Measurements from ENCODE around the gene CRAMP1. TPM values are rescaled to one million over a fixed set of nuclear protein-coding genes. Genes with fewer than 3 reads are reported as not detected.

CRAMP1 gene
- total RNA-seq, 1 donor from 2014 or later, result 22.4 TPM

- ChIA-PET POLR2A (interaction anchor here (0.6 to 1.2 kb wide), 3 partner anchors 9 to 64 kb away, joined by 3 to 4 read pairs (median 3); partner anchors contain the start of genes EME2 and MRPS34), CTCF (no interaction called here)
- Mint-ChIP-seq H3K9me3 (no peaks in the 10 kb centered on the region), H3K27me3 (no peaks in the 10 kb centered on the region), H3K4me1 (peaks cover 63% of the 10 kb centered on the region), H3K27ac (no peak overlapping the region), H3K36me3 (ENCODE audit: low read depth) (peaks cover 34% of the 10 kb centered on the region), H3K4me3 (no peak overlapping the region)
- intact Hi-C loops (cut with micrococcal nuclease), result loop anchor here (5.0 kb wide), 2 partner anchors 96 to 286 kb away; partner anchors contain the start of genes CRAMP1, IFT140 and UQCC4
- no peak for DNase-seq
- no peak for ATAC-seq (ENCODE audit: low read depth)
- TF ChIP-seq, protein P1, sequence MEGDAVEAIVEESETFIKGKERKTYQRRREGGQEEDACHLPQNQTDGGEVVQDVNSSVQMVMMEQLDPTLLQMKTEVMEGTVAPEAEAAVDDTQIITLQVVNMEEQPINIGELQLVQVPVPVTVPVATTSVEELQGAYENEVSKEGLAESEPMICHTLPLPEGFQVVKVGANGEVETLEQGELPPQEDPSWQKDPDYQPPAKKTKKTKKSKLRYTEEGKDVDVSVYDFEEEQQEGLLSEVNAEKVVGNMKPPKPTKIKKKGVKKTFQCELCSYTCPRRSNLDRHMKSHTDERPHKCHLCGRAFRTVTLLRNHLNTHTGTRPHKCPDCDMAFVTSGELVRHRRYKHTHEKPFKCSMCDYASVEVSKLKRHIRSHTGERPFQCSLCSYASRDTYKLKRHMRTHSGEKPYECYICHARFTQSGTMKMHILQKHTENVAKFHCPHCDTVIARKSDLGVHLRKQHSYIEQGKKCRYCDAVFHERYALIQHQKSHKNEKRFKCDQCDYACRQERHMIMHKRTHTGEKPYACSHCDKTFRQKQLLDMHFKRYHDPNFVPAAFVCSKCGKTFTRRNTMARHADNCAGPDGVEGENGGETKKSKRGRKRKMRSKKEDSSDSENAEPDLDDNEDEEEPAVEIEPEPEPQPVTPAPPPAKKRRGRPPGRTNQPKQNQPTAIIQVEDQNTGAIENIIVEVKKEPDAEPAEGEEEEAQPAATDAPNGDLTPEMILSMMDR (IDR thresholded peaks at IDR 0.05), result no peak
These were observed 96.6 kb downstream of the CRAMP1 start for GRCh38 chr16:1708768-1709180.

DNA sequence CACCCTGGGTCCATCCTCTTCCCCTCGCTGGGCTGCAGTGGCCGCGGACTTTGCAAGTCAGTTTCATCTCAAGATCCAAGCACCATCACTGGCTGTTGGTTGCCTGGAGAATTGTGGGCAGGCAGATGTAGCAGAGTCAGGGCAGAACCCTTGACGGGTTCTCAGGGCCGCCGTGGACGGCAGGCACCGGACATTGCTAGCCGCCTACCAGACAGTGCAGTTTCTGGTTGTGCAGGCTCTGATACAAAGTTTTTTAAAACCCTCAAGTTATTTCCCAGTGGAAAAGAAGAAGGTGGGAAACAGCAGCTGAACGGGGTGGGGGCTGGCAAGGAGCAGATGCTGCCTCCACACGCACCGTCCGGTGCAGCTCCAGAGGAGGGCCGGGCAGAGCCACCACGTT, 97.2 kb downstream of the CRAMP1 start:
- Mint-ChIP-seq H3K4me1 (peaks cover 68% of the 10 kb centered on the region), H3K27ac (no peak overlapping the region), H3K9me3 (no peaks in the 10 kb centered on the region), H3K27me3 (no peaks in the 10 kb centered on the region), H3K36me3 (ENCODE audit: low read depth) (peaks cover 39% of the 10 kb centered on the region), H3K4me3 (no peak overlapping the region)
- intact Hi-C loops (cut with micrococcal nuclease), result loop anchor here (5.0 kb wide), 2 partner anchors 97 to 287 kb away; partner anchors contain the start of genes CRAMP1, IFT140 and UQCC4
- no peak for ATAC-seq (ENCODE audit: low read depth)
- TF ChIP-seq, protein P1 (IDR thresholded peaks at IDR 0.05), result no peak
- POLR2A ChIA-PET, result interaction anchor here (1.1 to 1.2 kb wide), 2 partner anchors 8 to 10 kb away, joined by 3 to 4 read pairs; no protein-coding TSS in a partner anchor
- DNase-seq, result no peak
- CTCF ChIA-PET, result no interaction called here

DNA sequence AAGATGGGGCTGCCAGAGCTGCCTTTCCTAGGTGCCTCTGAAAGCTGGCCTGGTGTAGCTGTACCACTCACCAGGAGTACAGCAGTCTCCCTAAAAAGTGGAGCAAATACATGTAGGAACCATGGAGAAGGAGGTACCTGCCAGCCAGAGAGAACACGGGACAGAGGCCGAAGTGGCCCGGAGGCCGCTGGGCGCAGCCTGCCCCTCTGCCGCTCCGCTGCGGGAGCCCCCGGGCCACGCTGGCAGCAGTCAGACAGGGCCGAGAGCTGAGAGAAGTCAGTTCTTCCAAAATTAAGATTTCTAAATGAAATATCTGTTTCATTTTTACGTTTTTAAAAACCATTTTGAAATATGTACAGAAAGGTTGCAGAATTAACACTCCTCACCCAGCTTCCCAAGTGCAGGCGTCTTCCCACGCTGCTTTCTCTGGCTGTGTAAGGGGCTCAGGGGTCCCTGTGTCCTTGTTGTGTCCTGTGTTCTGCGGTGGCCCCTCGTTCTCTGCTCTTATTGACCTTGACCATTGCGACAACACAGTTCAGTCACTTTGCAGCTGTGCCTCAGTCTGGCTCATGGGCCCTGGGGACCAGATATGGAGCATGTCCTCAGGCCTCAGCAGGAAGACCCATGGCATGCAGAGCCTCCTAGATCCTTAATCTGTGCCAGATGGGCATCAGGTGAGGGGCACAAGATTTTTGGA, 98.8 kb downstream of the CRAMP1 start:
- DNase-seq (no peak), ATAC-seq (ENCODE audit: low read depth) (no peak)
- peaks cover 38% of the 10 kb centered on the region for H3K36me3 Mint-ChIP-seq (ENCODE audit: low read depth)
- H3K4me3 Mint-ChIP-seq, result no peak overlapping the region
- H3K27me3 Mint-ChIP-seq, result no peaks in the 10 kb centered on the region
- H3K27ac Mint-ChIP-seq, result no peak overlapping the region
- ChIA-PET CTCF (interaction anchor here (0.9 to 1.4 kb wide), 2 partner anchors 9 to 13 kb away, joined by 3 to 5 read pairs; no protein-coding TSS in a partner anchor), POLR2A (interaction anchor here (1.2 to 1.5 kb wide), 2 partner anchors 33 to 290 kb away, joined by 4 to 6 read pairs; partner anchors contain the start of genes JPT2 and UQCC4)
- peaks cover 75% of the 10 kb centered on the region for H3K4me1 Mint-ChIP-seq
- intact Hi-C loops (cut with micrococcal nuclease), result no loop called here
- TF ChIP-seq, protein P1 (IDR thresholded peaks at IDR 0.05), result no peak
- no peaks in the 10 kb centered on the region for H3K9me3 Mint-ChIP-seq

GRCh38 chr16:1712791-1713261, 100.7 kb downstream of the CRAMP1 start:
- peak overlapping the region; percentile 70 for H3K4me3 Mint-ChIP-seq
- intact Hi-C loops (cut with micrococcal nuclease), result no loop called here
- no peaks in the 10 kb centered on the region for H3K27me3 Mint-ChIP-seq
- peaks cover 78% of the 10 kb centered on the region for H3K4me1 Mint-ChIP-seq
- peaks cover 30% of the 10 kb centered on the region for H3K36me3 Mint-ChIP-seq (ENCODE audit: low read depth)
- peak overlapping the region; percentile 94 for H3K27ac Mint-ChIP-seq
- ATAC-seq (ENCODE audit: low read depth) (no peak), DNase-seq (no peak)
- TF ChIP-seq, protein P1 (IDR thresholded peaks at IDR 0.05), result no peak
- H3K9me3 Mint-ChIP-seq, result no peaks in the 10 kb centered on the region
- POLR2A ChIA-PET, result interaction anchor here (0.8 to 1.7 kb wide), 7 partner anchors 12 to 403 kb away, joined by 3 to 9 read pairs (median 5); partner anchors contain the start of genes CRAMP1, IFT140, JPT2 and UBE2I
- CTCF ChIA-PET, result no interaction called here

DNA sequence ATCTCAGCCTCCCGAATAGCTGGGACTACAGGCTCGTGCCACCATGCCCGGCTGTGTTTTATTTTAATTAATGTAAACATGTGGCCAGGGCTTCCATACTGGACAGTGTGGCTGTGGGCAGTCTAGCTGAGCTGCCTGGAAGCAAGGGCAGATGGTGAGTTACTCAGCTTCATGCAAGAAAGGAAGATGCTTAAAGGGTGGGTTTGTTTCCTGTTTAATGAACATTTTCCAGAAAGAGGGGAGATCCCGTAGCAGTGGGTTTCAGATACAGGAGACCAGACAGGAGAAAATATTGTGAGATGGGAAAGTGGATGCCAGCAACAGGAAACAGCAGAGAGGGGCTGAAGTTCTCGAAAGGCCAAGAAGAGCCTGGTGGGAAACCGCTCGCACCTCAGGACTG, 101.2 kb downstream of the CRAMP1 start:
- CTCF ChIA-PET, result no interaction called here
- POLR2A ChIA-PET, result interaction anchor here (1.0 to 1.7 kb wide), 8 partner anchors 8 to 404 kb away, joined by 3 to 9 read pairs (median 6); partner anchors contain the start of genes CRAMP1, EME2, IFT140 and JPT2
- no peak for DNase-seq
- intact Hi-C loops (cut with micrococcal nuclease), result no loop called here
- no peak for ATAC-seq (ENCODE audit: low read depth)
- peak overlapping the region; percentile 94 for H3K27ac Mint-ChIP-seq
- peaks cover 77% of the 10 kb centered on the region for H3K4me1 Mint-ChIP-seq
- H3K27me3 Mint-ChIP-seq, result no peaks in the 10 kb centered on the region
- peaks cover 25% of the 10 kb centered on the region for H3K36me3 Mint-ChIP-seq (ENCODE audit: low read depth)
- TF ChIP-seq, protein P1 (IDR thresholded peaks at IDR 0.05), result no peak
- H3K9me3 Mint-ChIP-seq, result no peaks in the 10 kb centered on the region
- H3K4me3 Mint-ChIP-seq, result peak overlapping the region; percentile 70

Data from activated B cell treated with CpG ODN at 0.5 μM for 24 hours (primary cell).